GM18511 (cell line): ENCODE measurements around the gene RNF217.

Experiments used
- ATAC-seq: cut with Tn5 transposase; IDR thresholded peaks from one replicate; pipeline ENCODE4 v1.9.1; 2021; ENCODE audit warnings: mild to moderate bottlenecking, moderate library complexity; ENCODE audit not compliant: unreplicated experiment

RNF217 gene

GRCh38 chr6:124987999-124988591 is 25.9 kb downstream of the RNF217 start:
- ATAC-seq: no peak

GRCh38 chr6:124989136-124989983 is 27.1 kb downstream of the RNF217 start:
- no peak for ATAC-seq

- ATAC-seq: no peak
Observed at GRCh38 chr6:124990988-124991387, 28.8 kb downstream of the RNF217 start.

GRCh38 chr6:124991764-124992295 is 29.6 kb downstream of the RNF217 start:
- ATAC-seq: no peak

- no peak for ATAC-seq
Observed at GRCh38 chr6:124993327-124993726, 31.1 kb downstream of the RNF217 start.

GRCh38 chr6:124994648-124995047 is 32.4 kb downstream of the RNF217 start:
- no peak for ATAC-seq

- ATAC-seq: no peak
Observed at GRCh38 chr6:124995131-124995530, 32.9 kb downstream of the RNF217 start.

- ATAC-seq: no peak
Observed at GRCh38 chr6:124995645-124996325, 33.5 kb downstream of the RNF217 start.

GRCh38 chr6:124996411-124996810 is 34.2 kb downstream of the RNF217 start:
- ATAC-seq: no peak

GRCh38 chr6:124997196-124997875 is 35.1 kb downstream of the RNF217 start:
- ATAC-seq: no peak

GRCh38 chr6:124999105-124999764 is 37.0 kb downstream of the RNF217 start:
- ATAC-seq: no peak

- no peak for ATAC-seq
Observed at GRCh38 chr6:125001684-125002405, 39.6 kb downstream of the RNF217 start.

- ATAC-seq: no peak
Observed at GRCh38 chr6:125002406-125002741, 40.1 kb downstream of the RNF217 start.

- no peak for ATAC-seq
Observed at GRCh38 chr6:125003070-125003469, 40.8 kb downstream of the RNF217 start.

GRCh38 chr6:125004198-125004597 is 42.0 kb downstream of the RNF217 start:
- ATAC-seq: no peak

- ATAC-seq: no peak
Observed at GRCh38 chr6:125004797-125005595, 42.8 kb downstream of the RNF217 start.

- peak; percentile 48 for ATAC-seq
Observed at GRCh38 chr6:125008261-125008703, 46.0 kb downstream of the RNF217 start.

- ATAC-seq: no peak
Observed at GRCh38 chr6:125008957-125009356, 46.7 kb downstream of the RNF217 start.

GRCh38 chr6:125009578-125009977 is 47.3 kb downstream of the RNF217 start:
- no peak for ATAC-seq
